Measurements from ENCODE around the gene TPRN.

Gene TPRN

GRCh38 chr9:137218212-137218753 lies 17.7 kb upstream of the TPRN start:
- no peak overlapping the region for H3K9ac ChIP-seq (ENCODE audit: low read length)
- H2BK120ac ChIP-seq (ENCODE audit: low read depth, low read length): no peak overlapping the region
- H3K36me3 ChIP-seq (ENCODE audit: control insufficient read depth in 1 of 2, insufficient read depth in 2 of 2, low read depth in 1 of 2, low read length in 2 of 2): peaks cover 5 to 43% of the 10 kb centered on the region in 2 experiments
- no peak overlapping the region for H3K14ac ChIP-seq (ENCODE audit: low read length in 2 of 2)
- no peak overlapping the region for H2BK5ac ChIP-seq (ENCODE audit: low read depth, low read length, poor library complexity, severe bottlenecking)
- peak overlapping the region; percentile 59 for H4K8ac ChIP-seq (ENCODE audit: low read length)
- no peak overlapping the region for H2AFZ ChIP-seq (ENCODE audit: low read depth, low read length)
- peak overlapping the region; percentile 5 to 69 for H3K4me3 ChIP-seq (ENCODE audit: insufficient read depth in 1 of 2, low read depth in 1 of 2, low read length in 2 of 2)
- no peaks in the 10 kb centered on the region for H3K27me3 ChIP-seq (ENCODE audit: control insufficient read depth in 1 of 2, insufficient read depth in 1 of 2, low read length in 2 of 2)
- H4K91ac ChIP-seq (ENCODE audit: low read length): peak overlapping the region; percentile 64
- H2BK15ac ChIP-seq (ENCODE audit: low read depth, poor library complexity, severe bottlenecking): peak overlapping the region; percentile 97
- H3K79me1 ChIP-seq (replicated peaks; ENCODE audit: low read length, poor library complexity, severe bottlenecking): no peaks in the 10 kb centered on the region
- DNase-seq: no peak
- no peaks in the 10 kb centered on the region for H3K9me3 ChIP-seq (ENCODE audit: control insufficient read depth, low read length)
- H2BK12ac ChIP-seq (ENCODE audit: low read length in 2 of 2): peak overlapping the region in 1 of 2 experiments; percentile 73
- no peak overlapping the region for H2AK5ac ChIP-seq (ENCODE audit: low read length, severe bottlenecking)
- 97% methylated on average over 27 of the region's 30 CpGs for WGBS
- H3K4me2 ChIP-seq (ENCODE audit: low read length, poor library complexity, severe bottlenecking): no peak overlapping the region
- peak overlapping the region in 1 of 2 experiments; percentile 58 for H3K4ac ChIP-seq (ENCODE audit: low read depth in 1 of 2, low read length in 2 of 2)
- H3K27ac ChIP-seq (ENCODE audit: low read length, poor library complexity, severe bottlenecking): peak overlapping the region; percentile 59
- peak overlapping the region; percentile 14 to 19 for H3K18ac ChIP-seq (ENCODE audit: low read depth in 1 of 2, low read length in 2 of 2)
- H3K4me1 ChIP-seq (ENCODE audit: control insufficient read depth, insufficient read depth, low read depth, low read length): peaks cover 59% of the 10 kb centered on the region
- peak overlapping the region in 1 of 2 experiments; percentile 40 for H3K23ac ChIP-seq (ENCODE audit: low read length in 2 of 2)

- Histone ChIP-seq H3K4me3 (ENCODE audit: insufficient read depth in 1 of 2, low read depth in 1 of 2, low read length in 2 of 2) (peak overlapping the region in 1 of 2 experiments; percentile 69), H2BK120ac (ENCODE audit: low read depth, low read length) (no peak overlapping the region)
- WGBS: 43% methylated on average over 36 of the region's 36 CpGs
These were observed 17.0 kb upstream of the TPRN start for GRCh38 chr9:137217276-137218211.

GRCh38 chr9:137216188-137216965 lies 15.8 kb upstream of the TPRN start:
- no peak overlapping the region for H4K8ac ChIP-seq (ENCODE audit: low read length)
- no peaks in the 10 kb centered on the region for H3K9me3 ChIP-seq (ENCODE audit: control insufficient read depth, low read length)
- no peak overlapping the region for H3K14ac ChIP-seq (ENCODE audit: low read length in 2 of 2)
- H2BK5ac ChIP-seq (ENCODE audit: low read depth, low read length, poor library complexity, severe bottlenecking): no peak overlapping the region
- H3K9ac ChIP-seq (ENCODE audit: low read length): no peak overlapping the region
- no peak overlapping the region for H2BK15ac ChIP-seq (ENCODE audit: low read depth, poor library complexity, severe bottlenecking)
- no peak overlapping the region for H3K23ac ChIP-seq (ENCODE audit: low read length in 2 of 2)
- no peaks in the 10 kb centered on the region for H3K27me3 ChIP-seq (ENCODE audit: control insufficient read depth in 1 of 2, insufficient read depth in 1 of 2, low read length in 2 of 2)
- H3K18ac ChIP-seq (ENCODE audit: low read depth in 1 of 2, low read length in 2 of 2): no peak overlapping the region
- DNase-seq: no peak
- no peak overlapping the region for H2AK5ac ChIP-seq (ENCODE audit: low read length, severe bottlenecking)
- no peak overlapping the region for H3K4me2 ChIP-seq (ENCODE audit: low read length, poor library complexity, severe bottlenecking)
- H3K36me3 ChIP-seq (ENCODE audit: control insufficient read depth in 1 of 2, insufficient read depth in 2 of 2, low read depth in 1 of 2, low read length in 2 of 2): peaks cover 5 to 62% of the 10 kb centered on the region in 2 experiments
- peaks cover 3% of the 10 kb centered on the region for H3K79me1 ChIP-seq (replicated peaks; ENCODE audit: low read length, poor library complexity, severe bottlenecking)
- no peak overlapping the region for H2BK120ac ChIP-seq (ENCODE audit: low read depth, low read length)
- 98% methylated on average over 30 of the region's 30 CpGs for whole genome bisulfite sequencing
- no peak overlapping the region for H3K4ac ChIP-seq (ENCODE audit: low read depth in 1 of 2, low read length in 2 of 2)
- H3K4me3 ChIP-seq (ENCODE audit: insufficient read depth in 1 of 2, low read depth in 1 of 2, low read length in 2 of 2): no peak overlapping the region
- peaks cover 45% of the 10 kb centered on the region for H3K4me1 ChIP-seq (ENCODE audit: control insufficient read depth, insufficient read depth, low read depth, low read length)
- no peak overlapping the region for H2BK12ac ChIP-seq (ENCODE audit: low read length in 2 of 2)
- no peak overlapping the region for H4K91ac ChIP-seq (ENCODE audit: low read length)
- no peak overlapping the region for H3K27ac ChIP-seq (ENCODE audit: low read length, poor library complexity, severe bottlenecking)
- H2AFZ ChIP-seq (ENCODE audit: low read depth, low read length): no peak overlapping the region

More at GRCh38 chr9:137217276-137218211, 17.0 kb upstream of the TPRN start:
- no peak overlapping the region for H2BK5ac ChIP-seq (ENCODE audit: low read depth, low read length, poor library complexity, severe bottlenecking)
- DNase-seq: peak; percentile 63
- peaks cover 53% of the 10 kb centered on the region for H3K4me1 ChIP-seq (ENCODE audit: control insufficient read depth, insufficient read depth, low read depth, low read length)
- peaks cover 5 to 50% of the 10 kb centered on the region in 2 experiments for H3K36me3 ChIP-seq (ENCODE audit: control insufficient read depth in 1 of 2, insufficient read depth in 2 of 2, low read depth in 1 of 2, low read length in 2 of 2)
- H3K18ac ChIP-seq (ENCODE audit: low read depth in 1 of 2, low read length in 2 of 2): peak overlapping the region; percentile 34 to 61
- peak overlapping the region; percentile 64 for H4K91ac ChIP-seq (ENCODE audit: low read length)
- H3K4ac ChIP-seq (ENCODE audit: low read depth in 1 of 2, low read length in 2 of 2): peak overlapping the region; percentile 32 to 42
- peaks cover 3% of the 10 kb centered on the region for H3K79me1 ChIP-seq (replicated peaks; ENCODE audit: low read length, poor library complexity, severe bottlenecking)
- H3K27ac ChIP-seq (ENCODE audit: low read length, poor library complexity, severe bottlenecking): no peak overlapping the region
- no peak overlapping the region for H2AFZ ChIP-seq (ENCODE audit: low read depth, low read length)
- no peaks in the 10 kb centered on the region for H3K27me3 ChIP-seq (ENCODE audit: control insufficient read depth in 1 of 2, insufficient read depth in 1 of 2, low read length in 2 of 2)
- H2BK15ac ChIP-seq (ENCODE audit: low read depth, poor library complexity, severe bottlenecking): peak overlapping the region; percentile 97
- no peak overlapping the region for H3K4me2 ChIP-seq (ENCODE audit: low read length, poor library complexity, severe bottlenecking)
- H2BK12ac ChIP-seq (ENCODE audit: low read length in 2 of 2): peak overlapping the region in 1 of 2 experiments; percentile 73
- peak overlapping the region in 1 of 2 experiments; percentile 23 for H3K23ac ChIP-seq (ENCODE audit: low read length in 2 of 2)
- H2AK5ac ChIP-seq (ENCODE audit: low read length, severe bottlenecking): no peak overlapping the region
- H3K14ac ChIP-seq (ENCODE audit: low read length in 2 of 2): peak overlapping the region in 1 of 2 experiments; percentile 35
- no peaks in the 10 kb centered on the region for H3K9me3 ChIP-seq (ENCODE audit: control insufficient read depth, low read length)
- peak overlapping the region; percentile 52 for H4K8ac ChIP-seq (ENCODE audit: low read length)
- peak overlapping the region; percentile 60 for H3K9ac ChIP-seq (ENCODE audit: low read length)
